Sigmoid colon (tissue), 4 donors: ENCODE measurements around the gene COL6A5.

Experiments
- CTCF ChIP-seq, 4 experiments: fragments of 450-650 bp in 3 of 4; fragments of 200-600 bp in 1 of 4; IDR thresholded peaks; one replicate each; pipeline ENCODE4 v1.5.1; 2016 to 2019; ENCODE audit warnings: antibody characterized with exemption in 4 of 4, mild to moderate bottlenecking in 3 of 4, moderate library complexity in 2 of 4
- POLR2AphosphoS5 ChIP-seq, 4 donors: sonication (generic); formaldehyde crosslinking; IDR thresholded peaks; one replicate each; pipeline ENCODE4 v1.6.1; 2017; ENCODE audit warnings: antibody characterized with exemption in 4 of 4

GRCh38 chr3:130468311-130468710 is 122.8 kb downstream of the COL6A5 start:
- TF ChIP-seq CTCF (IDR thresholded peaks at IDR 0.05) = no peak
- no peak for TF ChIP-seq POLR2AphosphoS5 (IDR thresholded peaks at IDR 0.05)
